ENCODE results near the gene OSBPL1A. TPM values are rescaled to one million over a fixed set of nuclear protein-coding genes. Genes with fewer than 3 reads are reported as not detected.

Gene OSBPL1A
- total and polyA plus RNA-seq, 2 of the 8 experiments (the other 6 are each of a cell fraction or from before 2014, with no cell fraction given): 53.2 to 74.9 TPM

- Histone ChIP-seq H2AFZ (ENCODE audit: low read length) (no peak overlapping the region), H4K20me1 (replicated peaks in 1 of 2; ENCODE audit: control insufficient read depth in 1 of 2, insufficient read depth in 2 of 2, low read length in 2 of 2) (no peaks in the 10 kb centered on the region), H3K9ac (replicated peaks in 1 of 4; ENCODE audit: extremely low read depth in 1 of 4, low read depth in 3 of 4, low read length in 3 of 4) (no peak overlapping the region), H3K18ac (ENCODE audit: extremely low read depth, low read length) (no peak overlapping the region), H3K56ac (replicated peaks; ENCODE audit: insufficient read length, low read depth, low read length) (no peak overlapping the region), H2BK5ac (ENCODE audit: low read depth, low read length) (no peak overlapping the region), H3K4me3 (ENCODE audit: extremely low read depth in 1 of 4, insufficient read depth in 2 of 4, low read depth in 3 of 4, low read length in 4 of 4) (no peak overlapping the region), H3K23ac (ENCODE audit: insufficient read length) (no peak overlapping the region), H3K14ac (ENCODE audit: insufficient read length) (no peak overlapping the region), H3K79me2 (ENCODE audit: control insufficient read depth in 1 of 2, insufficient read depth in 2 of 2, low read length in 2 of 2) (peaks cover 0 to 81% of the 10 kb centered on the region in 2 experiments; a peak in 3 of 4 replicates), H3K27ac (ENCODE audit: low read depth, low read length) (no peak overlapping the region), H3K27me3 (replicated peaks in 1 of 4; ENCODE audit: control insufficient read depth in 3 of 4, extremely low read depth in 1 of 4, insufficient read depth in 3 of 4, low read length in 3 of 4) (no peaks in the 10 kb centered on the region), H3K36me3 (ENCODE audit: control insufficient read depth in 2 of 4, insufficient read depth in 4 of 4, low read length in 3 of 4) (no peaks in the 10 kb centered on the region; a peak in 1 of 8 replicates), H2BK12ac (ENCODE audit: low read depth, low read length) (no peak overlapping the region), H3K23me2 (ENCODE audit: low read depth, low read length) (no peaks in the 10 kb centered on the region; the same call in 1 of the 2 replicates), H4K5ac (ENCODE audit: insufficient read length, low read depth, low read length) (no peak overlapping the region), H3K79me1 (ENCODE audit: low read depth, low read length) (peaks cover 5% of the 10 kb centered on the region; the same call in 1 of the 2 replicates), H2AK5ac (ENCODE audit: low read depth, low read length) (no peak overlapping the region), H2BK20ac (ENCODE audit: low read length) (no peak overlapping the region), H4K8ac (ENCODE audit: extremely low read depth, insufficient read depth, low read length) (no peak overlapping the region), H3K4ac (replicated peaks; ENCODE audit: insufficient read length, low read depth, low read length) (no peak overlapping the region), H2BK15ac (ENCODE audit: low read length) (no peak overlapping the region), H4K91ac (replicated peaks; ENCODE audit: insufficient read length, low read length) (no peak overlapping the region), H2BK120ac (replicated peaks; ENCODE audit: low read depth, low read length) (no peak overlapping the region), H3K9me3 (ENCODE audit: insufficient read depth in 2 of 2, low read depth in 1 of 2, low read length in 1 of 2) (no peaks in the 10 kb centered on the region), H3K4me1 (replicated peaks in 1 of 4; ENCODE audit: control insufficient read depth in 3 of 4, insufficient read depth in 4 of 4, low read length in 3 of 4) (peaks cover 0 to 13% (median 5%) of the 10 kb centered on the region in 4 experiments; a peak in 5 of 7 replicates), H3K4me2 (ENCODE audit: insufficient read depth in 1 of 2, low read depth in 2 of 2, low read length in 2 of 2) (peak overlapping the region in 1 of 2 experiments; percentile 15; a peak in 1 of 4 replicates)
- ChIA-PET POLR2A (ENCODE audit: partially characterized antibody) (interaction anchor here (1.6 kb wide), 1 partner anchor 18 kb away, joined by 6 read pairs; no protein-coding TSS in a partner anchor), CTCF (ENCODE audit: partially characterized antibody) (interaction anchor here (1.4 kb wide), 1 partner anchor 77 kb away, joined by 7 read pairs; no protein-coding TSS in a partner anchor)
- no peak for TF ChIP-seq EZH2 (IDR thresholded peaks at IDR 0.05; ENCODE audit: low read depth, low read length, severe bottlenecking)
- no peak for TF ChIP-seq POU5F1 (IDR thresholded peaks at IDR 0.05; ENCODE audit: low read depth, low read length)
- no peak for TF ChIP-seq POLR2A (IDR thresholded peaks at IDR 0.05; ENCODE audit: control extremely low read depth in 1 of 2, low read depth in 2 of 2, low read length in 2 of 2)
- TF ChIP-seq HDAC2 (IDR thresholded peaks at IDR 0.05; ENCODE audit: borderline replicate concordance in 1 of 2, low read depth in 2 of 2, low read length in 2 of 2): no peak
- TF ChIP-seq ZNF274 (IDR thresholded peaks at IDR 0.05; ENCODE audit: borderline replicate concordance, extremely low read depth, low read length): no peak
- TF ChIP-seq PHF8 (conservative IDR thresholded peaks at IDR 0.05; ENCODE audit: low read depth, low read length): no peak
- no peak for TF ChIP-seq CBX5 (IDR thresholded peaks at IDR 0.05; ENCODE audit: low read depth, low read length)
- TF ChIP-seq CTCF (IDR thresholded peaks at IDR 0.05; ENCODE audit: control extremely low read depth in 1 of 3, insufficient read depth in 1 of 3, low read depth in 1 of 3, low read length in 3 of 3): no peak
- FAIRE-seq (no peak), DNase-seq (ENCODE audit: low read depth in 1 of 2, low spot score in 2 of 2) (no peak)
- WGBS, 2 experiments (ENCODE audit: extremely low coverage in 1 of 2, insufficient coverage in 1 of 2, insufficient read length in 1 of 2, insufficient replicate concordance in 2 of 2, low coverage in 1 of 2, low lambda C conversion rate in 2 of 2, missing lambda C conversion rate in 1 of 2): 85% methylated on average over 1 of the region's 1 CpG; no CpG with 5 or more reads in 1 of the 2 experiments
Observed at GRCh38 chr18:24254071-24254470, 143.6 kb downstream of the OSBPL1A start.
